ENCODE measurements around the gene LRIG1. TPM values are rescaled to one million over a fixed set of nuclear protein-coding genes. Genes with fewer than 3 reads are reported as not detected.

The LRIG1 gene, protein sequence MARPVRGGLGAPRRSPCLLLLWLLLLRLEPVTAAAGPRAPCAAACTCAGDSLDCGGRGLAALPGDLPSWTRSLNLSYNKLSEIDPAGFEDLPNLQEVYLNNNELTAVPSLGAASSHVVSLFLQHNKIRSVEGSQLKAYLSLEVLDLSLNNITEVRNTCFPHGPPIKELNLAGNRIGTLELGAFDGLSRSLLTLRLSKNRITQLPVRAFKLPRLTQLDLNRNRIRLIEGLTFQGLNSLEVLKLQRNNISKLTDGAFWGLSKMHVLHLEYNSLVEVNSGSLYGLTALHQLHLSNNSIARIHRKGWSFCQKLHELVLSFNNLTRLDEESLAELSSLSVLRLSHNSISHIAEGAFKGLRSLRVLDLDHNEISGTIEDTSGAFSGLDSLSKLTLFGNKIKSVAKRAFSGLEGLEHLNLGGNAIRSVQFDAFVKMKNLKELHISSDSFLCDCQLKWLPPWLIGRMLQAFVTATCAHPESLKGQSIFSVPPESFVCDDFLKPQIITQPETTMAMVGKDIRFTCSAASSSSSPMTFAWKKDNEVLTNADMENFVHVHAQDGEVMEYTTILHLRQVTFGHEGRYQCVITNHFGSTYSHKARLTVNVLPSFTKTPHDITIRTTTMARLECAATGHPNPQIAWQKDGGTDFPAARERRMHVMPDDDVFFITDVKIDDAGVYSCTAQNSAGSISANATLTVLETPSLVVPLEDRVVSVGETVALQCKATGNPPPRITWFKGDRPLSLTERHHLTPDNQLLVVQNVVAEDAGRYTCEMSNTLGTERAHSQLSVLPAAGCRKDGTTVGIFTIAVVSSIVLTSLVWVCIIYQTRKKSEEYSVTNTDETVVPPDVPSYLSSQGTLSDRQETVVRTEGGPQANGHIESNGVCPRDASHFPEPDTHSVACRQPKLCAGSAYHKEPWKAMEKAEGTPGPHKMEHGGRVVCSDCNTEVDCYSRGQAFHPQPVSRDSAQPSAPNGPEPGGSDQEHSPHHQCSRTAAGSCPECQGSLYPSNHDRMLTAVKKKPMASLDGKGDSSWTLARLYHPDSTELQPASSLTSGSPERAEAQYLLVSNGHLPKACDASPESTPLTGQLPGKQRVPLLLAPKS
- total RNA-seq = 81.3 TPM
- 10 to 100 TPM; 46.7 to 67.6 (median 64.4) TPM for polyA plus RNA-seq

DNA sequence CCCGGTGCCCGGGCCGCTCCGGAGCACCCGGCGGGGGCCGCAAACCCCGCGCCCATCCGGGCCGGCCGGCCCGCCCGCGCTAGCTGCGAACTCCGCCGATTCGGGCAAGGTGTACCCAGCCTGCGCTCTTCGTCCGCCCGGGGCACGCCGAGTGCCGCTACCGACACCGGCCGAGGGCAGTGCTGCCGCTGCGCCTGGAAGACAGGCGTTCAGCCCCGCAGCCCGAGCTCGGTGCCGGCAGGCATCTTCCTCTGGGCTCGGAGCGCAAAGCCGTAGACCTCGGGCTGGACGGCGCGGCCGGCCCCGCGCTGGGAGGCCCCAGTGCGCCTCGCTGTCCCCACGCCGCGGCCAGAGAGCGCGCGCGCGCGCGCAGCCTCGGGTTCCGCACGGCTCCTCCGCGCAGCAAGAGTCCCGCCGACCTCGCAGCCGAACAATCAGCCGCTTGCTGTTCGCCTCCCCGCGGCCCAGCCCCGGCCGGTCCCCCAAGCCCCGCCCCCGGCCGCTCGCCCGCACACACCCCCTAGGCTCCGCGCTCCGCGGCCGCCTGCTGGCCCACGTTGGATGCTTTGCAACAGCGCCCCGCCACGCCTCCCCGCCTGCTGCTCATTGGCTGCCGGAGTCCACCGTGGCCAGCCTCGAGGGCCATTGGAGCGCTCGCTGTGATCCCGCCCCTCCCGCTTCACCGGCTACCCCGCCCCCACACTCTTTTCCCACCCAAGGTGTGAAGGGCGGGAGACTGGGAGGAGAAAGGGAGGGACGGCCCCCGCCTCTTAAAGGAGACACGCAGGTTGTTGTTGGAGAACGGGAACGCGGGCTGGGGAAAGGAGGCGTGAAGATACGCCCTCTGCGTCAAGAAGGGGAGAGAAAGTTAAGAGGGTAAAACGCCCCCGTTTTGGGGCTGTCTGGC is at the start of gene LRIG1:
TSS of gene LRIG1 (minus strand) at position 447 of the 907 bp plus-strand sequence. CDS start 615 bp downstream, outside the sequence.
- Histone ChIP-seq H3K4me1 (ENCODE audit: control insufficient read depth, insufficient read depth, low read length, poor library complexity, severe bottlenecking) (peaks cover 58% of the 10 kb centered on the region), H3K4me3 (ENCODE audit: low read depth, low read length) (peak within 1 kb of the TSS; percentile 92), H3K9me3 (ENCODE audit: control insufficient read depth in 2 of 2, low read length in 2 of 2) (no peaks in the 10 kb centered on the region), H3K27ac (ENCODE audit: insufficient read depth, low read length, poor library complexity, severe bottlenecking) (peak within 1 kb of the TSS; percentile 61), H3K27me3 (ENCODE audit: control insufficient read depth, insufficient read depth, low read length) (no peaks in the 10 kb centered on the region), H3K36me3 (ENCODE audit: control insufficient read depth, insufficient read depth, low read length) (no peaks in the 10 kb centered on the region)
- H3K4me3 Mint-ChIP-seq = peak within 1 kb of the TSS; percentile 96 to 99 (median 98)
- DNase-seq = peak; percentile 97 to 99 (median 98)
- H3K9me3 Mint-ChIP-seq = peaks cover 0 to 2% (median 0%) of the 10 kb centered on the region in 7 donors
- H3K36me3 Mint-ChIP-seq = no peaks in the 10 kb centered on the region
- H3K27me3 Mint-ChIP-seq = peaks cover 8% of the 10 kb centered on the region
- peak; percentile 94 to 96 for ATAC-seq (ENCODE audit: low read depth in 2 of 2)
- H3K4me1 Mint-ChIP-seq = peaks cover 29 to 65% (median 51%) of the 10 kb centered on the region in 4 donors
- peak within 1 kb of the TSS; percentile 94 to 95 (median 94) for H3K27ac Mint-ChIP-seq

DNA sequence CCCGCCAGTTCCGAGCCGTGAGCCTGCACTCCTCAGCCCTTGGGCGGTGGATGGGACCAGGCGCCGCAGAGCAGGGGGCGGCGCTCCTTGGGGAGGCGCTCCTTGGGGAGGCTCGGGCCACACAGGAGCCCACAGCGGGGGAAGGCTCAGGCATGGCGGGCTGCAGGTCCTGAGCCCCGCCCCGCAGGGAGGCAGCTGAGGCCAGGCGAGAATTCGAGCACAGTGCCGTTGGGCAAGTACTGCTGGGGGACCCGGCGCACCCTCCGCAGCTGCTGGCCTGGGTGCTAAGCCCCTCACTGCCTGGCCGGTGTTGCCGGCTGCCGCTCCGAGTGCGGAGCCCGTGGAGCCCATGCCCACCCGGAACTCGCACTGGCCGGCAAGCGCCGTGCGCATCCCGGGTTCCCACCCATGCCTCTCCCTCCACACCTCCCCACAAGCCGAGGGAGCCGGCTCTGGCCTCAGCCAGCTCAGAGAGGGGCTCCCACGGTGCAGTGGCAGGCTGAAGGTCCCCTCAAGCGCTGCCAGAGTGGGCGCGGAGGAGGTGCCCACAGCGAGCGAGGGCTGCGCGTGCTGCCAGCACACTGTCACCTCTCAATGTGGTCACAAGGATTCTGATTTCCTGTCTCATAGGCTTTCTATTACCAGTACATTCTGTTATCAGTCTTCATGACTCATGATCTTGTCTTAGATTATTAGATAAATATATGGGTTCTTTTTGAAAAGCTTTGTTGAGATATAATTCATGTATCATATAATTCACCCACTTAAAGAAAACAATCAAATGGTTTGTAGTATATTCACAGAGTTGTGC is 44.0 kb upstream of the LRIG1 start:
- H3K9me3 ChIP-seq (ENCODE audit: control insufficient read depth in 2 of 2, low read length in 2 of 2) = no peaks in the 10 kb centered on the region
- DNase-seq (no peak), ATAC-seq (ENCODE audit: low read depth in 2 of 2) (no peak)
- Mint-ChIP-seq H3K4me3 (no peak overlapping the region), H3K4me1 (peaks cover 0 to 3% (median 1%) of the 10 kb centered on the region in 4 donors), H3K27me3 (peaks cover 12% of the 10 kb centered on the region), H3K9me3 (peaks cover 0 to 7% (median 3%) of the 10 kb centered on the region in 7 donors), H3K36me3 (no peaks in the 10 kb centered on the region), H3K27ac (no peak overlapping the region)
- H3K4me3 ChIP-seq (ENCODE audit: low read depth, low read length) = no peak overlapping the region
- H3K36me3 ChIP-seq (ENCODE audit: control insufficient read depth, insufficient read depth, low read length) = no peaks in the 10 kb centered on the region
- H3K4me1 ChIP-seq (ENCODE audit: control insufficient read depth, insufficient read depth, low read length, poor library complexity, severe bottlenecking) = no peaks in the 10 kb centered on the region
- H3K27me3 ChIP-seq (ENCODE audit: control insufficient read depth, insufficient read depth, low read length) = no peaks in the 10 kb centered on the region
- no peak overlapping the region for H3K27ac ChIP-seq (ENCODE audit: insufficient read depth, low read length, poor library complexity, severe bottlenecking)

DNA sequence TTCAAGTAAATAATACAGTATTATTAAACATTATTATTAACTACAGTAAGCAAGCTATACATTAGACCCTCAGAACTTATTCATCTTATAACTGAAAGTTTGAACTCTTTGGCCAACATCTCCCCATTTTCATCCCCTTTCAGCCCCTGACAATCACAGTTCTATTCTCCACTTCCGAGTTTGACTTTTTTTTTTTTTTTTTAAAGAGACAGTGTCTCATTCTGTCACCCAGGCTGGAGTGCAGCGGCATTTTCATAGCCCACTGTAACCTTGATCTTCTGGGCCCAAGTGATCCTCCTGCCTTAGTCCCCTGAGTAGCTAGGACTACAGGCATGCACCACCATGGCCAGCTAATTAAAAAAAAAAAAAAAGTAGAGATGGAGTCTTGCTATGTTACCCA is 41.3 kb upstream of the LRIG1 start:
- ATAC-seq (ENCODE audit: low read depth in 2 of 2) (no peak), DNase-seq (no peak)
- Mint-ChIP-seq H3K36me3 (no peaks in the 10 kb centered on the region), H3K27me3 (peaks cover 12% of the 10 kb centered on the region), H3K27ac (no peak overlapping the region), H3K4me1 (peaks cover 0 to 3% (median 1%) of the 10 kb centered on the region in 4 donors), H3K9me3 (peaks cover 0 to 7% (median 3%) of the 10 kb centered on the region in 7 donors), H3K4me3 (no peak overlapping the region)
- Histone ChIP-seq H3K9me3 (ENCODE audit: control insufficient read depth in 2 of 2, low read length in 2 of 2) (no peaks in the 10 kb centered on the region), H3K27me3 (ENCODE audit: control insufficient read depth, insufficient read depth, low read length) (no peaks in the 10 kb centered on the region), H3K4me3 (ENCODE audit: low read depth, low read length) (no peak overlapping the region), H3K27ac (ENCODE audit: insufficient read depth, low read length, poor library complexity, severe bottlenecking) (no peak overlapping the region), H3K36me3 (ENCODE audit: control insufficient read depth, insufficient read depth, low read length) (no peaks in the 10 kb centered on the region), H3K4me1 (ENCODE audit: control insufficient read depth, insufficient read depth, low read length, poor library complexity, severe bottlenecking) (no peaks in the 10 kb centered on the region)

DNA sequence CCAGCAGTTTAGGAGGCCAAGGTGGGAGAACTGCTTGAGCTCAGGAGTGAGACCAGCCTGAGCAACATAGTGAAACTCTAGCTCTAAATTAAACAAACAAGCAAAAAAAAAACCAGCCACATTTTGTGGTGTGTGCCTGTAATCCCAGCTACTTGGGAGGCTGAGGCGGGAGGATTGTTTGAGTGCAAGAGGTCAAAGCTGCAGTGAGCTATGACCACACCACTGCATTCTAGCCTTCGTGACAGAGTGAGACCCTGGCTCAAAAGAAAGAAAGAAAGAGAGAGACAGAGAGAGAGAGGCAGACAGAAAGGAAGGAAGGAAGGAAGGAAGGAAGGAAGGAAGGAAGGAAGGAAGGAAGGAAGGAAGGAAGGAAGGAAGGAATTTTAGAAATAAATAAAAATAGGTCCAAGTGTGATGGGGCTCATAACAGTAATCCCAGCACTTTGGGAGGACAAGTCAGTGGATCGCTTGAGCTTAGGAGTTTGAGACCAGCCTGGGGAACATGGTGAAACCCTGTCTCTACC is 38.7 kb upstream of the LRIG1 start:
- H3K27me3 ChIP-seq (ENCODE audit: control insufficient read depth, insufficient read depth, low read length) = no peaks in the 10 kb centered on the region
- no peak overlapping the region for H3K27ac Mint-ChIP-seq
- no peak overlapping the region for H3K27ac ChIP-seq (ENCODE audit: insufficient read depth, low read length, poor library complexity, severe bottlenecking)
- H3K4me3 ChIP-seq (ENCODE audit: low read depth, low read length) = no peak overlapping the region
- H3K27me3 Mint-ChIP-seq = peaks cover 12% of the 10 kb centered on the region
- H3K4me1 Mint-ChIP-seq = no peaks in the 10 kb centered on the region
- no peaks in the 10 kb centered on the region for H3K9me3 ChIP-seq (ENCODE audit: control insufficient read depth in 2 of 2, low read length in 2 of 2)
- no peak overlapping the region for H3K4me3 Mint-ChIP-seq
- H3K9me3 Mint-ChIP-seq = peaks cover 0 to 7% (median 2%) of the 10 kb centered on the region in 7 donors
- H3K36me3 ChIP-seq (ENCODE audit: control insufficient read depth, insufficient read depth, low read length) = no peaks in the 10 kb centered on the region
- ATAC-seq (ENCODE audit: low read depth in 2 of 2) (no peak), DNase-seq (no peak)
- no peaks in the 10 kb centered on the region for H3K36me3 Mint-ChIP-seq
- no peaks in the 10 kb centered on the region for H3K4me1 ChIP-seq (ENCODE audit: control insufficient read depth, insufficient read depth, low read length, poor library complexity, severe bottlenecking)

DNA sequence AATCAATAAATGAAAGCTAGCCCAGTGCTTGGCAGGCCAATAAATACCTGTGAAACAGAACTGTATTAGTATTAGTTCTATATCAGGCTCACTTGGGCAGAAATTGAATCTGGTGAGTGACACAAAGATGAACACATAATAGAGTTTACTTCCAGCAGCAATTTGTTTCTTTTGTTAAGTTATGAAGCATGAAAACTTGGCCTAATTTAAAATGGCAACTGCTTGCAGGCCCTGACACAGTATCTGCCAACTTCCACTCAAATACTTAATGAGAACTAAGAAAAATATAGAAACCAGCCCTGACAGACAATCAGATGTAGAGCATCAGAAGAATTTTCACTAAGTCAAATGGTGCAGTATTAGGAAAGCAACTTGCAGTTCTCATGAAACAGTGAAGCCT is 37.6 kb upstream of the LRIG1 start:
- H3K36me3 ChIP-seq (ENCODE audit: control insufficient read depth, insufficient read depth, low read length) = no peaks in the 10 kb centered on the region
- no peaks in the 10 kb centered on the region for H3K27me3 ChIP-seq (ENCODE audit: control insufficient read depth, insufficient read depth, low read length)
- peaks cover 7% of the 10 kb centered on the region for H3K27me3 Mint-ChIP-seq
- ATAC-seq (ENCODE audit: low read depth in 2 of 2) (no peak), DNase-seq (no peak)
- H3K27ac Mint-ChIP-seq = no peak overlapping the region
- H3K36me3 Mint-ChIP-seq = no peaks in the 10 kb centered on the region
- H3K9me3 ChIP-seq (ENCODE audit: control insufficient read depth in 2 of 2, low read length in 2 of 2) = no peaks in the 10 kb centered on the region
- no peak overlapping the region for H3K4me3 ChIP-seq (ENCODE audit: low read depth, low read length)
- no peaks in the 10 kb centered on the region for H3K4me1 Mint-ChIP-seq
- no peak overlapping the region for H3K27ac ChIP-seq (ENCODE audit: insufficient read depth, low read length, poor library complexity, severe bottlenecking)
- H3K9me3 Mint-ChIP-seq = peaks cover 0 to 7% (median 2%) of the 10 kb centered on the region in 7 donors
- no peaks in the 10 kb centered on the region for H3K4me1 ChIP-seq (ENCODE audit: control insufficient read depth, insufficient read depth, low read length, poor library complexity, severe bottlenecking)
- H3K4me3 Mint-ChIP-seq = no peak overlapping the region

DNA sequence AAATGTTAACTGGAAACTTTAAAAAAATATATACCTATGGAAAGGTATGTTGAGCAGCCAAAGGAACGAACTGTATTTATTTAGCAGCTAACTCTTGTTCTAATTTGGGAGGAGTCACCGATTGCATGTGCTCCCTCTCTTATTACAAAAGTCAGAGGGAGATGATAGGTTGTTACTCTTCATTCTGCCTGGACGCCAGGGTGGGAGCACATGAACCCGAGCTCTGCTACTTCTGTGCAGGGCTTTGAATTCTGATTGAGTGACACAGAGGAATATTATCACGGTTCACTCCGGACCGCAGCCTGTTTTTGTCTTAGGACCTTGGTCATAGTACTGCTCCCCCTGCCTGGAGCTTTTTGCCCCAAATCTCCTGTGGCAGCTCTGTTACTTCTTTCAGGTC is 36.9 kb upstream of the LRIG1 start:
- Mint-ChIP-seq H3K4me1 (no peaks in the 10 kb centered on the region), H3K36me3 (no peaks in the 10 kb centered on the region), H3K27me3 (peaks cover under 1% of the 10 kb centered on the region), H3K27ac (no peak overlapping the region), H3K4me3 (no peak overlapping the region), H3K9me3 (peaks cover 0 to 4% (median 2%) of the 10 kb centered on the region in 7 donors)
- Histone ChIP-seq H3K4me1 (ENCODE audit: control insufficient read depth, insufficient read depth, low read length, poor library complexity, severe bottlenecking) (no peaks in the 10 kb centered on the region), H3K9me3 (ENCODE audit: control insufficient read depth in 2 of 2, low read length in 2 of 2) (no peaks in the 10 kb centered on the region), H3K4me3 (ENCODE audit: low read depth, low read length) (no peak overlapping the region), H3K27ac (ENCODE audit: insufficient read depth, low read length, poor library complexity, severe bottlenecking) (no peak overlapping the region), H3K27me3 (ENCODE audit: control insufficient read depth, insufficient read depth, low read length) (no peaks in the 10 kb centered on the region), H3K36me3 (ENCODE audit: control insufficient read depth, insufficient read depth, low read length) (no peaks in the 10 kb centered on the region)
- ATAC-seq (ENCODE audit: low read depth in 2 of 2) (no peak), DNase-seq (no peak)

Data from CD4-positive, CD25-positive, alpha-beta regulatory T cell (primary cell).